ENCODE results near the gene TNKS1BP1.
A peak's percentile ranks its signal among the peaks of the same experiment; 100 is the strongest.
"Not testable (repeated sequence)": the region's sequence is repeated elsewhere in the genome, so short reads cannot be mapped to it uniquely, and the experiment has no call there.

The TNKS1BP1 gene

DNA sequence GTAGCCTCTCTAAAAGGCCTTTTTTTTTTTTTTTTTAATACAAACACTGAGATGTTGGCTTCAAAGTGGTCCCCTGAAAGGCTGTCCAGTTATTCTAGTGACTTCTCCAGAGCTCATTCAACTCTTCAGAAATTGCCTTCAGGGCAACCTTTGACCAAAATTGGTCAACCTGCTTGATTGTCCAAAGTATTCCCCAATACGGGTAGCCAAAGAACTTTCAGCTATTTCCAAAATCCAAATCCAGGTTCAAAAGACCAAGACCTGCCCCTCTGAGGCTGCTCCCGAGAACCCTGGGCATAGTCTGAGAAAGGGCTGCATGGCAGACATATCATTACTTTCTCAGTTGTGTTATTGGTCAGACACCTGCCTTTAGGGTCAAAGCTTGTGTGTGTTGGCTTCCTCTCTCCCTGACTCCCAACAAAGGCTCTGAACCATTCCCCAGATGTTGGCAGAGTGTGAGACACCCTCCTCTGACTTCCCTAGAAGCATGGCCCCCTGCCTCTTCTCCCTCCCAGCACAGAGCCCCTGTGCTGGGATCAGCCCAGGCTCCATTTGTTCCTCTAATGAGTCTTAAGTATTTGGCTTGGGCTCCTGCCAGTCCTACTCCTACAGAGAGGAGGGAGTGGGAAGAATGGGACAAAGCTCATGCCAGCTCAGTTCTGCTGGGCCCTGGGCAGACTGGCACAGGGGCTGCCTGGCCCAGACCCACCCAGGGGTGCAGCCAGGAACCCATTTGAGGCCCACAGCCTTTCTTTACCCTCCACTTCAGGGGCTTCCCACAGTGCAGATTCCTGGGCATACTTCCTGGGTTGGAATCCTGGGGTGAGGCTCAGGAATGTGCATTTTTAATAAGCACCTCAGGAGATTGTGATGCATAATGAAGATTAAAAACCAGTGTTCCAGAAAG is 30.3 kb downstream of the TNKS1BP1 start:
- no peaks in the 10 kb centered on the region for H3K4me1 Mint-ChIP-seq (ENCODE audit: low read depth)
- H3K4me3 Mint-ChIP-seq = no peak overlapping the region
- peaks cover 4% of the 10 kb centered on the region for H3K9me3 Mint-ChIP-seq
- no peak overlapping the region for H3K27ac Mint-ChIP-seq
- H3K36me3 Mint-ChIP-seq (ENCODE audit: low read depth) = peaks cover 9% of the 10 kb centered on the region
- peaks cover 11% of the 10 kb centered on the region for H3K27me3 Mint-ChIP-seq
- intact Hi-C loops (cut with micrococcal nuclease) = no loop called here

GRCh38 chr11:57290288-57290687 is 34.5 kb downstream of the TNKS1BP1 start:
- no peak overlapping the region for H3K27ac Mint-ChIP-seq
- H3K9me3 Mint-ChIP-seq = no peaks in the 10 kb centered on the region
- no peak overlapping the region for H3K4me3 Mint-ChIP-seq
- H3K36me3 Mint-ChIP-seq (ENCODE audit: low read depth) = no peaks in the 10 kb centered on the region
- H3K27me3 Mint-ChIP-seq = peaks cover 27% of the 10 kb centered on the region
- intact Hi-C loops (cut with micrococcal nuclease) = no loop called here
- no peaks in the 10 kb centered on the region for H3K4me1 Mint-ChIP-seq (ENCODE audit: low read depth)

DNA sequence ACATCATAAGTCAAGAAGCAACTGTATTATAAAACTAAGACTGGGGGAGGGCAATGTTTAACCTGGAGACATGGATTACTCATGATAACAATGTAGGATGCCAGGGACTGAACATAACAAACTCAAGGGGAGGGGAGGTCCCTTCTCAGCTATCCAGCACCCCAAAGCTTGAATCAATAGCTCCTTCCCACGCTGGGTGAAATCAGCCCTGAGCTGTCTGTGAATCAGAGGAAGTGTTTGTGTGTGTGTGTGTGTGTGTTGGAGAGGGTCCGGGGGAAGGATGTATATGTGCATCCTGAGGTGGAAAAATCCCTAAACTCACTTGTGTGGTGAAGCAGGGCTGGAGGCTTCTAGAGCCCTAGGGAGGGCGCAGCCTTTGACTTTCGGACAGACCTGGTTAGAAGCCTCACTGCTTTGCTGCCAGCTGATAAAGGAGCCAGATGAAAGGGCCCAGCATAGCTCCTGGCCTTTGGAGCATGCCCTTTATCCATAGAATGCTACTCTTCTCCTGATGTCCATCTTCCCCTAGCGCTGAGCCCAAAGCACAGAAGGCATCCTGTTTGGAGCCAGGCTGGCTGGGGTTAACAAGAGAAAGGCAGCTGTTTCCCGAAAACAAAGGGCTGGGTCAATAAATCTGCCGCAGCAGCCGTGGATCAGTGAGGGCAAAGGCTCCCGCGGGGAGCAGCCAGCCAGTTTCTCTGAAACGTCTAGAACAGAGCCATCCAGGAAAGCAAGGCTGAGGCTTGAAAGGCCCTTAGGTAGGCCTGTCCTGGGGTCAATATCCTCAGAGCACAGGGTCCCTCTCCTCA is 35.8 kb downstream of the TNKS1BP1 start:
- no peak overlapping the region for H3K27ac Mint-ChIP-seq
- H3K4me1 Mint-ChIP-seq (ENCODE audit: low read depth) = no peaks in the 10 kb centered on the region
- no peaks in the 10 kb centered on the region for H3K36me3 Mint-ChIP-seq (ENCODE audit: low read depth)
- intact Hi-C loops (cut with micrococcal nuclease) = no loop called here
- peaks cover 27% of the 10 kb centered on the region for H3K27me3 Mint-ChIP-seq
- H3K9me3 Mint-ChIP-seq = no peaks in the 10 kb centered on the region
- no peak overlapping the region for H3K4me3 Mint-ChIP-seq

DNA sequence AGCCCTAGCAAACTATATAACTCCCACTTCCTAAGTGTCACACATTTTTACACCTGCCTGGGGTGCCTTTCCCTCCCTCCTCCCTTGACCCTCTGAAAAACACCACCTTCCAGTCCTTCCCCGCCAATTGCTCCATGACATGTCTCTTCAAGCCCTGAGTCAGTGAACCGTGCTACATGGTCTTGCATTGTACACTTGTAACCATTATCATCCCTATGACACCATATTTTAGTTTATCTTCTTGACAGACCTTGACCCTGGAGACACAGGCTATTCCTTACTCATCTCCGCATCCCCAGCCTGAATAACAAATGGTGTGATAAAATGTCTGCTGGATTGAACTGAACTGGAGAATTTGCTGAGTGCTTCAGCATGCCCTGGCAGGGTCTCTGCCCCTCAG is 36.9 kb downstream of the TNKS1BP1 start:
- intact Hi-C loops (cut with micrococcal nuclease) = no loop called here
- H3K27me3 Mint-ChIP-seq = peaks cover 27% of the 10 kb centered on the region
- H3K4me1 Mint-ChIP-seq (ENCODE audit: low read depth) = no peaks in the 10 kb centered on the region
- no peak overlapping the region for H3K4me3 Mint-ChIP-seq
- H3K27ac Mint-ChIP-seq = no peak overlapping the region
- H3K36me3 Mint-ChIP-seq (ENCODE audit: low read depth) = no peaks in the 10 kb centered on the region
- no peaks in the 10 kb centered on the region for H3K9me3 Mint-ChIP-seq

DNA sequence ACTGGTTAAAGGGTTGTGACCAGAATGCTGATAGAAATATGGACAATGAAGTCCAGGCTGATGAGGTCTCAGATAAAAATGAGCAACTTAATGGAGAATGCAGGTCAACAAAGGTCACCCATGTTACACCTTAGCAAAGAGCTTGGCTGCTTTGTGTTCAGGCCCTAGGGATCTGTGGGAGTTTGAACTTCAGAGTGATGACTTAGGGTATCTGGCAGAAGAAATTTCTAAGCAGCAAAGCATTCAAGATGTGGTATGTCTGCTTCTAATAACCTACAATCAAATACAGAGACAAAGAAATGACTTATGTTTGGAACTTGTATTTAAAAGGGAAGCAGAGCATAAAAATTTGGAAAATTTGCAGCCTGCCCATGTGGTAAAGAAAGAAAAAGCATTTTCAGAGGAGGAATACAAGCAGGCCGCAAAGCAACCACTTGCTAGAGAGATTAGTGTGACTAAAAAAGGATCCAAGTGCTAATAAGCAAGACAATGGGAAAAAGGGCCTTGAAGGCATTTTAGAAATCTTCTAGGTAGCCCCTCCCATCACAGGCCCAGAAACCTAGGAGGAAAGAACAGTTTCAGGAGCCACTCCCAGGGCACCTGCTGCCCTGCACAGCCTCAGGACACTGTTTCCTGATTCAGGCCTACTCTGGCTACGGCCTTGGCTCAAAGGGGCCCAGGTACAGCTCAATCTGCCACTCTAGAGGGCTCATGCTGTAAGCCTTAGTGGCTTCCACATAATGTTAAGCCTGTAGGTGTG is 41.3 kb downstream of the TNKS1BP1 start:
- H3K27ac Mint-ChIP-seq = no peak overlapping the region
- intact Hi-C loops (cut with micrococcal nuclease) = no loop called here
- H3K9me3 Mint-ChIP-seq = peaks cover 7% of the 10 kb centered on the region
- H3K4me1 Mint-ChIP-seq (ENCODE audit: low read depth) = no peaks in the 10 kb centered on the region
- no peak overlapping the region for H3K4me3 Mint-ChIP-seq
- H3K36me3 Mint-ChIP-seq (ENCODE audit: low read depth) = no peaks in the 10 kb centered on the region
- peaks cover 14% of the 10 kb centered on the region for H3K27me3 Mint-ChIP-seq

DNA sequence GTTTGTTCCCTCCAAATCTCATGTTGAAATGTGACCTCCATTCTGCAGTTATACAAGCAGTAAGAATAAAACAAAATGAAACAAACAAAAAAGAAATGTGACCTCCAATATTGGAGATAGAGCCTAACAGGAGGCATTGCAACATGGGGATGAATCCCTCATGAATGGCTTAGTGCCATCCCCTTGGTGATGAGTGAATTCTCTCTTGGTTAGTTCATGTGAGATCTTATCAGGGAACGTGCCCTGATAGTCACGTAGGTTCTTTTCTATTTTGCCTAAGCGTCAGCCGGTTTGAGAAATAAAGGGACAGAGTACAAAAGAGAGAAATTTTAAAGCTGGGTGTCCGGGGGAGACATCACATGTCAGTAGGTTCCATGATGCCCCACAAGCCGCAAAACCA is 43.2 kb downstream of the TNKS1BP1 start:
- H3K4me3 Mint-ChIP-seq; H3K9me3 Mint-ChIP-seq; intact Hi-C loops (cut with micrococcal nuclease); H3K4me1 Mint-ChIP-seq (ENCODE audit: low read depth); H3K36me3 Mint-ChIP-seq (ENCODE audit: low read depth); H3K27ac Mint-ChIP-seq: not testable (repeated sequence)
- H3K27me3 Mint-ChIP-seq = peaks cover 14% of the 10 kb centered on the region

DNA sequence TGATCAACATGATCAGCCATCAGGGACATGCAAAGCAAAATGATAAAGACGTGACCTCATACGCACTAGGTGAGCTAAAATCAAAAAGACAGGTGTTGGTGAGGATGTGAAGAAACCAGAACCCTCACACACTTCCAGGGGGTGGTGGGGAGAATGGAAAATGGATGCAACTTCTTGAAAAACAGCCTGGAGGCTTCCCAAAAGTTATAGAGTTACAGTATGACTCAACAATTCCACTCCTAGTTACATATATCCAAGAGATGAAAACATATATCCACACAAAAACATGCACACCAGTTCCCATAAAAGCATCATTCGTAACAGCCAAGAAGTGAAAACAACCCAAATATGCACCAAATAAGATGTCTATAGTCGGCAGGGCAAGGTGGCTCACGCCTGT is 45.6 kb downstream of the TNKS1BP1 start:
- Mint-ChIP-seq H3K27ac (no peak overlapping the region), H3K36me3 (ENCODE audit: low read depth) (no peaks in the 10 kb centered on the region), H3K9me3 (peaks cover 11% of the 10 kb centered on the region), H3K27me3 (peaks cover 19% of the 10 kb centered on the region), H3K4me1 (ENCODE audit: low read depth) (peaks cover 8% of the 10 kb centered on the region), H3K4me3 (no peak overlapping the region)
- intact Hi-C loops (cut with micrococcal nuclease) = no loop called here

GRCh38 chr11:57278721-57279095 is 46.0 kb downstream of the TNKS1BP1 start:
- H3K27ac Mint-ChIP-seq = no peak overlapping the region
- peaks cover 8% of the 10 kb centered on the region for H3K4me1 Mint-ChIP-seq (ENCODE audit: low read depth)
- peaks cover 21% of the 10 kb centered on the region for H3K27me3 Mint-ChIP-seq
- no peaks in the 10 kb centered on the region for H3K36me3 Mint-ChIP-seq (ENCODE audit: low read depth)
- intact Hi-C loops (cut with micrococcal nuclease) = no loop called here
- H3K4me3 Mint-ChIP-seq = no peak overlapping the region
- peaks cover 15% of the 10 kb centered on the region for H3K9me3 Mint-ChIP-seq

DNA sequence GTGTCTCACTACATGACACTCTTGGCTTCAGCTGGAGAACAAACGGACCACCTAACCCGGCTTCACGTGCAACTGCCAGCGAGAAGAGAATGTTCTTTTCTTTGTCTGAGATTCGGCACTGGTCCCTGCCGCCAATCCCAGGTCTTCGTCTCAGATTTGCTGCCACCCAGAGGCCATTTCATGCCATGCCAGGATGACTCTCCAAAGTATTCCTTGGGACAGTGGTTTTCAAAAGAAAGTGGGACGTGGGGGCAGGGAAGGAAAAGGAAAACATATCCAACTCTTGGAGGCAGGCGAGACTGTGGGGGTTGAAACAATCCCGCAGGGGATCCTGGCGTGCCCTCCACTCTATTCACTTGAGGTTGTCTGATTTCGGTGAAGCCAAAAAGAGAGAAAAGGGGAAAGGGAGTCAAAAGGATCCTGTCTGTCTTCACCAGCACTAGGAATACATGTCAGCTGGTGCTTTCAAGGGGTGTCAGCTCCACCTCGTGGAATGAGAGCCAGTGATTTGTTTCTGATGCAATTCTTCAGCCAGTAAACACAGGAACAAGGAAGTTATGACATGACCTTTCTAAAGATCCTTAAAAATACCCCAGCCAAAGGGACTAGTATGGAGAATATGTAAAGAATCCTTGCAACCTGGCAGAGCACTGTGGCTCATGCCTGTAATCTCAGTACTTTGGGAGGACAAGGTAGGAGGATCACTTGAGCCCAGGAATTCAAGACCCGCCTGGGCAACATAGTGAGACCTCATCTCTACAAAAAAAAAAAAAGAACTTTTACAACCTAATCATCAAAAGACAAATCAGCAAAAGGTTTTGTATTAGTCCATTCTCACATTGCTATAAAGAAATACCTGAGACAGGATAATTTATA is 46.7 kb downstream of the TNKS1BP1 start:
- Mint-ChIP-seq H3K36me3 (ENCODE audit: low read depth) (no peaks in the 10 kb centered on the region), H3K27ac (peak overlapping the region; percentile 27)

DNA sequence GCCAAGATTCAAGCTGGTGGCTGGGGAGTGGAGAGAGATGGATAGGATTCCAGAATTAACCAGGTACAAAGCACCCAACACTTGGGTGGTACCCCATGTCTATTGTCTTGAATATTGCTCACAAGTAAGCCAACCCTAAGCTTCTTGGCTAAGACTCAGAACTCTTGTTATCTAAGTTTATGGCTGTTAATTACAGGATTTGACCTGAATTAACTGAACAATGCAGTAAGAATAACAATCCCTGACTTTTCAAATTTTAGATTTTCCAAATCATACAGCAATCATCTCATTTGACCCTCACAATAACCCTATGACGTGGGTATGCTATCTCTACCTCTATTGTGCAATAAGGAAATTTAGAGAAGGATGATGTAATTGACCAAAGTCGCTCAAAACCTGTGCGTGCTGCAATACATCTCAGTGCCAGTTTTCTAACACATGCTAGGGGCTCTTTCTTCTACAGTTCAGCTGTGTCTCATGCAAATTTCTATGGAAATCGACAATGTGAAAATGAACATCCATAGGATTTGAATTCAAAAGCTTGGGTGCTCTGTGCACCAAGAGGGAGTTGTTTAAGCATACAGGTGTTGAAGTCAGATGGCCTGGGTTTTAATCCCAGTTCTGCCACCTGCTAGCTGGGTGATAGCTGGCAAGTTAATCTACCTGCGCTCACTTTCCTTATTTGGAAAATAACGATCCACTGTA is 47.6 kb downstream of the TNKS1BP1 start:
- H3K4me1 Mint-ChIP-seq (ENCODE audit: low read depth) = peaks cover 8% of the 10 kb centered on the region
- peaks cover 24% of the 10 kb centered on the region for H3K27me3 Mint-ChIP-seq
- H3K27ac Mint-ChIP-seq = no peak overlapping the region
- H3K9me3 Mint-ChIP-seq = peaks cover 24% of the 10 kb centered on the region
- no peaks in the 10 kb centered on the region for H3K36me3 Mint-ChIP-seq (ENCODE audit: low read depth)
- H3K4me3 Mint-ChIP-seq = no peak overlapping the region
- intact Hi-C loops (cut with micrococcal nuclease) = no loop called here

More for the DNA sequence above, 46.7 kb downstream of the TNKS1BP1 start:
- Mint-ChIP-seq H3K27me3 (peaks cover 24% of the 10 kb centered on the region), H3K4me3 (peak overlapping the region; percentile 59), H3K9me3 (peaks cover 21% of the 10 kb centered on the region), H3K4me1 (ENCODE audit: low read depth) (peaks cover 8% of the 10 kb centered on the region)
- intact Hi-C loops (cut with micrococcal nuclease) = no loop called here

GRCh38 chr11:57276169-57276970 is 48.4 kb downstream of the TNKS1BP1 start:
- intact Hi-C loops (cut with micrococcal nuclease) = no loop called here

GRCh38 chr11:57275582-57275981 is 49.2 kb downstream of the TNKS1BP1 start:
- Mint-ChIP-seq H3K36me3 (ENCODE audit: low read depth) (no peaks in the 10 kb centered on the region), H3K4me3 (no peak overlapping the region), H3K27ac (no peak overlapping the region), H3K9me3 (peaks cover 17% of the 10 kb centered on the region), H3K4me1 (ENCODE audit: low read depth) (peaks cover 8% of the 10 kb centered on the region), H3K27me3 (peaks cover 25% of the 10 kb centered on the region)
- intact Hi-C loops (cut with micrococcal nuclease) = no loop called here

More at GRCh38 chr11:57276169-57276970, 48.4 kb downstream of the TNKS1BP1 start:
- peaks cover 8% of the 10 kb centered on the region for H3K4me1 Mint-ChIP-seq (ENCODE audit: low read depth)
- no peak overlapping the region for H3K27ac Mint-ChIP-seq
- H3K9me3 Mint-ChIP-seq = peaks cover 18% of the 10 kb centered on the region
- peaks cover 23% of the 10 kb centered on the region for H3K27me3 Mint-ChIP-seq
- H3K4me3 Mint-ChIP-seq = no peak overlapping the region
- no peaks in the 10 kb centered on the region for H3K36me3 Mint-ChIP-seq (ENCODE audit: low read depth)

Data from dendritic cell treated with granulocyte-macrophage colony-stimulating factor and Interleukin-4, amounts not matched to agents 40 ng/mL and 50 ng/mL, for 4 days (primary cell).